ENCODE results near the gene ZNF217. TPM values are rescaled to one million over a fixed set of nuclear protein-coding genes. Genes with fewer than 3 reads are reported as not detected.
"Not testable (repeated sequence)": the region's sequence is repeated elsewhere in the genome, so short reads cannot be mapped to it uniquely, and the experiment has no call there.

Gene ZNF217
- total RNA-seq, 2 experiments from 2014 or later, result 83.5 to 87.4 TPM

- Mint-ChIP-seq H3K4me3 (no peak overlapping the region), H3K4me1 (ENCODE audit: low read depth) (peaks cover 61% of the 10 kb centered on the region), H3K9me3 (no peaks in the 10 kb centered on the region), H3K27ac (peak overlapping the region; percentile 45), H3K36me3 (ENCODE audit: low read depth) (no peaks in the 10 kb centered on the region), H3K27me3 (no peaks in the 10 kb centered on the region)
- CTCF ChIA-PET, result no interaction called here
- Histone ChIP-seq H3K4me3 (ENCODE audit: low read length) (no peak overlapping the region), H3K27me3 (ENCODE audit: control insufficient read depth in 1 of 2, insufficient read depth in 2 of 2, low read length in 2 of 2) (no peaks in the 10 kb centered on the region), H3K27ac (ENCODE audit: low read depth in 1 of 2, low read length in 2 of 2) (no peak overlapping the region), H3K4me1 (ENCODE audit: insufficient read depth, low read length) (peaks cover 45% of the 10 kb centered on the region), H3K9me3 (ENCODE audit: control insufficient read depth in 1 of 2, insufficient read depth in 1 of 2, low read length in 2 of 2) (no peaks in the 10 kb centered on the region), H3K36me3 (ENCODE audit: insufficient read depth, low read length) (no peaks in the 10 kb centered on the region)
- POLR2A ChIA-PET, result interaction anchor here (1.0 to 2.2 kb wide), 2 partner anchors 9 to 17 kb away, joined by 3 to 7 read pairs; no protein-coding TSS in a partner anchor
- intact Hi-C loops (cut with DNase I, micrococcal nuclease), result loop anchor here (5.0 kb wide), 3 partner anchors 38 to 232 kb away; no protein-coding TSS in a partner anchor
- no peak for ATAC-seq (ENCODE audit: poor library complexity)
- DNase-seq, result no peak
- TF ChIP-seq, protein P1, sequence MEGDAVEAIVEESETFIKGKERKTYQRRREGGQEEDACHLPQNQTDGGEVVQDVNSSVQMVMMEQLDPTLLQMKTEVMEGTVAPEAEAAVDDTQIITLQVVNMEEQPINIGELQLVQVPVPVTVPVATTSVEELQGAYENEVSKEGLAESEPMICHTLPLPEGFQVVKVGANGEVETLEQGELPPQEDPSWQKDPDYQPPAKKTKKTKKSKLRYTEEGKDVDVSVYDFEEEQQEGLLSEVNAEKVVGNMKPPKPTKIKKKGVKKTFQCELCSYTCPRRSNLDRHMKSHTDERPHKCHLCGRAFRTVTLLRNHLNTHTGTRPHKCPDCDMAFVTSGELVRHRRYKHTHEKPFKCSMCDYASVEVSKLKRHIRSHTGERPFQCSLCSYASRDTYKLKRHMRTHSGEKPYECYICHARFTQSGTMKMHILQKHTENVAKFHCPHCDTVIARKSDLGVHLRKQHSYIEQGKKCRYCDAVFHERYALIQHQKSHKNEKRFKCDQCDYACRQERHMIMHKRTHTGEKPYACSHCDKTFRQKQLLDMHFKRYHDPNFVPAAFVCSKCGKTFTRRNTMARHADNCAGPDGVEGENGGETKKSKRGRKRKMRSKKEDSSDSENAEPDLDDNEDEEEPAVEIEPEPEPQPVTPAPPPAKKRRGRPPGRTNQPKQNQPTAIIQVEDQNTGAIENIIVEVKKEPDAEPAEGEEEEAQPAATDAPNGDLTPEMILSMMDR (IDR thresholded peaks at IDR 0.05), result no peak
Observed at GRCh38 chr20:53639647-53640440, 46.2 kb upstream of the ZNF217 start.

- Histone ChIP-seq H3K4me1 (ENCODE audit: insufficient read depth, low read length) (peaks cover 40% of the 10 kb centered on the region), H3K27me3 (ENCODE audit: control insufficient read depth in 1 of 2, insufficient read depth in 2 of 2, low read length in 2 of 2) (no peaks in the 10 kb centered on the region), H3K36me3 (ENCODE audit: insufficient read depth, low read length) (no peaks in the 10 kb centered on the region), H3K9me3 (ENCODE audit: control insufficient read depth in 1 of 2, insufficient read depth in 1 of 2, low read length in 2 of 2) (no peaks in the 10 kb centered on the region), H3K27ac (ENCODE audit: low read depth in 1 of 2, low read length in 2 of 2) (no peak overlapping the region), H3K4me3 (ENCODE audit: low read length) (no peak overlapping the region)
- no peak overlapping the region for H3K4me3 Mint-ChIP-seq
- H3K9me3 Mint-ChIP-seq, result no peaks in the 10 kb centered on the region
- ChIA-PET CTCF (no interaction called here), POLR2A (interaction anchor here (1.0 to 2.2 kb wide), 2 partner anchors 9 to 16 kb away, joined by 3 to 7 read pairs; no protein-coding TSS in a partner anchor)
- H3K4me1 Mint-ChIP-seq (ENCODE audit: low read depth), result peaks cover 58% of the 10 kb centered on the region
- no peaks in the 10 kb centered on the region for H3K27me3 Mint-ChIP-seq
- intact Hi-C loops (cut with DNase I, micrococcal nuclease), result loop anchor here in 1 of 2 experiments (5.0 kb wide), 1 partner anchor 37 kb away; no protein-coding TSS in a partner anchor
- H3K27ac Mint-ChIP-seq, result peak overlapping the region; percentile 50
- TF ChIP-seq, protein P1 (IDR thresholded peaks at IDR 0.05), result no peak
- H3K36me3 Mint-ChIP-seq (ENCODE audit: low read depth), result no peaks in the 10 kb centered on the region
- ATAC-seq (ENCODE audit: poor library complexity) (no peak), DNase-seq (no peak)
Observed at GRCh38 chr20:53639128-53639527, 45.5 kb upstream of the ZNF217 start.

- H3K4me1 Mint-ChIP-seq (ENCODE audit: low read depth), result peaks cover 42% of the 10 kb centered on the region
- POLR2A ChIA-PET, result interaction anchor here (0.6 kb wide), 1 partner anchor 228 kb away, joined by 3 read pairs; no protein-coding TSS in a partner anchor
- not testable (repeated sequence) for H3K9me3 Mint-ChIP-seq; H3K27me3 Mint-ChIP-seq; ATAC-seq (ENCODE audit: poor library complexity); H3K27ac Mint-ChIP-seq; H3K36me3 ChIP-seq (ENCODE audit: insufficient read depth, low read length); H3K36me3 Mint-ChIP-seq (ENCODE audit: low read depth); H3K4me3 Mint-ChIP-seq; H3K9me3 ChIP-seq (ENCODE audit: control insufficient read depth in 1 of 2, insufficient read depth in 1 of 2, low read length in 2 of 2); H3K4me3 ChIP-seq (ENCODE audit: low read length); DNase-seq; H3K27me3 ChIP-seq (ENCODE audit: control insufficient read depth in 1 of 2, insufficient read depth in 2 of 2, low read length in 2 of 2); H3K27ac ChIP-seq (ENCODE audit: low read depth in 1 of 2, low read length in 2 of 2)
- peaks cover 23% of the 10 kb centered on the region for H3K4me1 ChIP-seq (ENCODE audit: insufficient read depth, low read length)
- CTCF ChIA-PET, result interaction anchor here (1.0 kb wide), 2 partner anchors 15 to 59 kb away, joined by 3 to 4 read pairs; no protein-coding TSS in a partner anchor
- intact Hi-C loops (cut with DNase I, micrococcal nuclease), result loop anchor here in 1 of 2 experiments (5.0 kb wide), 1 partner anchor 35 kb away; no protein-coding TSS in a partner anchor
Observed at GRCh38 chr20:53637310-53637709, 43.7 kb upstream of the ZNF217 start.
